Stimulated activated CD4-positive, alpha-beta T cell treated with anti-CD3 and anti-CD28 coated beads, TNF-alpha, amount 100 ng/mL, for 24 hours (primary cell): ENCODE data around the gene EFCAB12.
"Not testable (repeated sequence)": the region's sequence is repeated elsewhere in the genome, so short reads cannot be mapped to it uniquely, and the experiment has no call there.

ENCODE experiments used
- DNase-seq, 3 experiments: peaks; one replicate each; pipeline ENCODE4 v3.0.0-alpha.2; 2020; ENCODE audit warnings: low read depth in 3 of 3

Gene EFCAB12

GRCh38 chr3:129421236-129421883 lies 7.1 kb downstream of the EFCAB12 start:
- DNase-seq = no peak

DNA sequence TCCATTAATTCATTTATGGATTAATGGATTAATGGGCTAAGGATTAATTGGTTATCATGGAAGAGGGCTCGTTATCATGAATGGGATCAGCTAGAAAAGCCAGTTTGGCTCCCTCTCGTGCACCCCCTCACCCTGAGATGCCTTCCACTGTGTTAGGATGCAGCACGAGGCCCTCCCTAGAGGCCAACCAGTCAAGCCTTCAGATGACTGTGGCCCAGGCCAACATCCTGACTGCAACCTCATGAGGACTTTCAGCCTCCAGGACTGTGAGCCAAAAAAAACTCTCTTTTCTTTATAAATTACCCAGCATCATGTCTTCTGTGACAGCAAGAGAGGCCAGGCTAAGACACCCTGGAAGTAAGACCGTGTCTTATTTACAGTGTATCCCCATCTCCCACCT lies 9.0 kb downstream of the EFCAB12 start:
- no peak for DNase-seq

GRCh38 chr3:129418041-129418973 lies 10.1 kb downstream of the EFCAB12 start:
- DNase-seq = no peak

GRCh38 chr3:129417326-129417725 lies 11.1 kb downstream of the EFCAB12 start:
- DNase-seq = no peak

DNA sequence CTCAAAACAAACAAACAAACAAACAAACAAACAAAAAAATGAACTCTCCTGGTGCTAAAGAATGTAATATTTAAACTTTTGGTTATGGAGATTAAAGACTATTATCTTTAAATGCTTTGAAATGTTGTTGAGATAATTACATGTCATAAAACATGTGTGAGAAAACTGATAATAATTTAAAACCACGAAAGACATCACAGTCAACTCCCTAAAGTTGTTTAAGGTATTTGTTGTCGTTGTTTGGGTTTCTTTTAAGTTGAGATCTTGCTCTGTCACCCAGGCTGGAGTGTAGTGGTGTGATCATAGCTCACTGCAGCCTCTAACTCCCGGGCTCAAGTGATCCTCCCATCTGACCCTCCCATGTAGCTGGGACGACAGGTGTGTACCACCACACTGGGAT lies 12.0 kb downstream of the EFCAB12 start:
- DNase-seq = no peak

- no peak for DNase-seq
These were observed 12.6 kb downstream of the EFCAB12 start for GRCh38 chr3:129415830-129416229.

DNA sequence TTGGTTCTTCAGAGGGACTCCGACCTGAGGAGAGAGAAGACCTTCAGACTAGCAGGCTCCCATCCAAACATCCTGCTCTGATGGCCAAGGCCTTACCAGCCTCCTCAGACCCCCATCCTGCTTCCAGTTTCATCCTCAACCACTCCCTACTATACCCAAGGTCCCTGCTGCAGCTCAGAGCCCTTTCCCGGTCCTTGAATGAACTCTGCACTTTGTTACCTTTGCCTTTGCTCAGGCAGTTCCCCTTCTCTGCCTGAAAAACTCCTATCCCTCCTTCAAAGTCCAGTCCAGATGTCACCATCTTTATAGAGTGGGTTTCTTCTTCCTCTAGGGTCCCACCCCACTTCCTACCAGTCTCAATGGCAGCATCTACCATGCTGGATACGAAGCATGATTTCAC lies 13.1 kb downstream of the EFCAB12 start:
- DNase-seq = no peak

DNA sequence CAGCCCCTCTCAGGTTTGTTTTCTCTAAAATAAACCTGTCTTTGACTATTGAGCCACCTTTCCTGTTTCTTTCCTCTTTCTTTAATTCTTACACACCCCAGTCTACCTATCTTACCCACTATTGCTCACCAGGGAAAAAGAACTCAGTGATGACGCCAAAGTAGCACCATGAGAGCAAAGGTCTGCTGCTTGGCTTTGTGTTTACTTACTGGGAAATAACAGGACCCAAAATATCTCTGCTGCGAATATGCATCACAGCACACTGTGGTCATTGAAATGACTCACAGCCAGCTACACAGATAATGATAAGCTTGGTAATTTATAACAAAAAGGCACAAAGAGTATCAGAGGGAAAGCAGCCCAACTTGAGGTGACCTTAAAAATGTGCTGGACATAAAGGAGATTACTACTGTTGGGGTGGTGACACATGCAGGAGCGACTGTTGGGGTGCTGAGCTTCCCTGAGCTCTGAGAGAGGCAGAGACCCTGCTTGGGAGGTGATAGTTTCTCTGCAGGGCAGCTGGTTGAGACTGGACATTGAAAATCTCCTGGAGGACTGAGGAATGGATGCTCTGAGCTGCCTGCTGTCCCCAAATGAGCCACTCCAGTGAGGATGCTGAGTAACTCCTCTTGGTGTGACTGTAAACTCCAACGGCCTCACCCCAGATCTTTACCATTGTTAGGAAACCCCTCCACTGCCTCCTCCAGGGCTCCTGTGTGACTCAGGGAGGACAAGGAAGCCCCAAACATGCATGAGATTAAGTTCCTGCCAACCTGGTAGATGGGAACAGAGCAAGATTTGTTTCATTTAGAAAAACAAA lies 14.5 kb downstream of the EFCAB12 start:
- no peak for DNase-seq

- DNase-seq = not testable (repeated sequence)
These were observed 15.2 kb downstream of the EFCAB12 start for GRCh38 chr3:129413238-129413637.

DNA sequence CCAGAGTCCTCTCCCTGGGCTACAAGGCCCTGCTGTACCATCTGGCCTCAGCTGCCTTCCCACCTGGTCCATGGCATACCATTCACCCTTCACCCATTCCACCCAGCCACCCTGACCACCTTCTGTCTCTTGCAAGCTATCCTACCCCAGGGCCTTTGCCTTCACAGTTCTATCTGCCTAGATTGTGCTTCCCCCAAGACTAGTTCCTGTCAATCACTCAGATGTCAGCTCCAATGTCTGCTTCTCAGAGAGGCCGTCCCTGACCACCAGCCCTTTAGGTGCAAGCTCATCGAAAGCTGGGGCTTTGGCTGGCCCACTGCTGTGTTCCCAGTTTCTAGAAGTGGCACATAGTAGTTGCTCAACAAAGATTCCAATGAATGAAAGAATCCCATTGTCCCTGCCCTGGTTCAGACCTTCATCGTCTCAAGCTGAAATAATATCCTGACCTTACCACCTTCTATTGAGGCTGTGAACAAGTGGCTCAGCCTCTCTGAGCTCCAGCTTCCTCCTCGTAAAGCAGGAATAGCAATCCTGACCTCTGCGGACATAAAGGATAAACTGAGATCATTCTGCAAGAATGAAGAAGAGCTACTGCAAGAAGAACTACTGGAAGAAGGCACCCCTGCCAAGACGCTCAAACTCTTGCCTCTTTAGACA lies 15.8 kb downstream of the EFCAB12 start:
- no peak for DNase-seq

GRCh38 chr3:129410971-129411370 lies 17.5 kb downstream of the EFCAB12 start:
- no peak for DNase-seq

DNA sequence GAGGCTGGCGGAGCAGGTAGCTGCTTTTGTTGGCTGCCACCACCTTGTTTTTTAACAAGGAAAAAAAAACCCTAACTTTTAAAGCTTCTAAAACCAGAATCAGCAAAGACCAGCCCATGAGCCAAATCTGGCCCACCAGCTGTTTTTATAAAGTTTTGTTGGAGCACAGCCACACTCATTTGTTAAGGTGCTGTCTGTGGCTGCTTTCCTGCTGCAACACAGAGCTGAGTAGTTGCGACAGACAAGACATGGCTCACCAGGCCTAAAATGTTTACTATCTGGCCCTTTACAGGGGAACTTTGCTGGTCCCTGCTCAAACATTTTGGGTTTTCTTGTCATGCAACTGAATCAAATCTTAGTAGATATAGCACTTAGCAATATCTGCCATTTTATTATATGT lies 18.9 kb downstream of the EFCAB12 start:
- DNase-seq = no peak

DNA sequence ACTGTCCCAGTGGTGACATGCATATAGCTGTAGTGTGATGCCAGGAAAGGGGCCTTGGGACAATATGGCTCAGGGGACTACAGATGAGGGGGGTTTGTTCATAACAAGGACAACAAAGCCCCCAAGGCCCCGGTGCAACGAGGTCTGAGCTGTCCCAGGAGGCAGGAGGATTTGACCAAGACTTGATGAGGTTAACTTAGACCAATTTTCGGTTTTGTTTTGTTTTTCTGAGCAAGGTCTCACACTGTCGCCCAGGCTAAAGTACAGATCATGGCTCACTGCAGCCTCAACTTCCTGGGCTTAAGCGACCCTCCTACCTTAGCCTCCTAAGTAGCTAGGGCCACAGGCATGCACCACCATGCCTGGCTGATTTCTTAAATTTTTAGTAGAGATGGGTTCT lies 23.8 kb downstream of the EFCAB12 start:
- no peak for DNase-seq

DNA sequence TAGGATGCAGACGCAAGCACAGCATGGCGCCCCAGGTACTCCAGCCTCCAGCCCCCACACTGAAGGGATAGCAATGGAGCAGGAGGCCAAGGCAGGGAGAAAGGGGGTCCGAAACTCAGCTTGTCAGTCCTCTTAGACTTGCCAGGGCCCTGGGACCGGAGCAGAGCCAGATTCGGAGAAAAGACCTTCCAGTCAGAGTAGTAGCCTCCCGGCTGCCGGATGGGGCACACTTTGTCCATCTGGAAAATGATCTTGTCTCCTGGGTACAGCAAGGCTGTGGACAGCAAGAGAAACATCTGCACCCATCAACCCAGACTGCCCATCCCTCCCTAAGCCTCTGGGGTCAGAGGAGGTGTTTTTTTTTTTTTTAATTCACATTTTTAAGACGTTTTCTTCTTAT lies 24.3 kb downstream of the EFCAB12 start:
- no peak for DNase-seq

GRCh38 chr3:129403450-129403849 lies 25.0 kb downstream of the EFCAB12 start:
- no peak for DNase-seq

GRCh38 chr3:129402616-129403015 lies 25.8 kb downstream of the EFCAB12 start:
- no peak for DNase-seq

DNA sequence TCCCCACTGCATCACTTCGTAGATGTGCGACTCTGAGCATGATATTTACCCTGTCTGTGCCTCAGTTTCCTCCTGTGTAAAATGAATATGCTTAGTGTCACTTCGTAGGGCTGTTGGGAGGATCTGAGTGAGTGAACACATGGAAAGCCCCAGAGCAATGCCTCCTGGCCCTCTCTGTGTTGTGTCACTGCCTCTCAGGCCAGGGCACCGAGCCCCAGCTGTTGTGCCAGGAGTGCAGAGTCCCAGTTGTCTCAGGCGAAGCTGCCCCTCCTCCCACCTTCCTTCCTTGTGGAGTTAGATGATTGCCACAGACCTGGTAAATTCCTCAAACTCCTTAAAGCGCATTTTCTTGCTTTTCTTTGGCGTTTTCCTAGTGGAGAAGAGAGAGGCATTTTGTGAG lies 26.2 kb downstream of the EFCAB12 start:
- DNase-seq = no peak

GRCh38 chr3:129399895-129400357 lies 28.5 kb downstream of the EFCAB12 start:
- DNase-seq = no peak

GRCh38 chr3:129399145-129399894 lies 29.1 kb downstream of the EFCAB12 start:
- DNase-seq = peak; percentile 49 to 67 (median 63)

DNA sequence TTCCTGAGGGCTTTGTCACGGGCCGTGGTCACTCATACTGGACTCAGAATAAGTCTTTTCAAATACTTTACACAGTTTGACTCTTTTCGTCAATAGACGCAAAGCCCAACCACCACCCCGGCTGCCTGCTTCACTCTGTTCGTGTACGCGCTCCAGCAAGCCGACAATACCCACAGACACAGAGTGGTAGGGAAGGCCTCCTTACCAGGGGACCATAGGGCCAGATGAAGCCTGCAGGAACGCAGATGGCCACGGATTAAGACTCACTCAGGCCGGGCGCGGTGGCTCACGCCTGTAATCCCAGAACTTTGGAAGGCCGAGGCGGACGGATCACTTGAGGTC lies 29.7 kb downstream of the EFCAB12 start:
- DNase-seq = peak in 1 of 3 experiments; percentile 2
